GM21786 (cell line): ENCODE results near the gene DDX20.

ENCODE experiments used
- ATAC-seq: cut with Tn5 transposase; IDR thresholded peaks from one replicate; pipeline ENCODE4 v1.9.1; 2021; ENCODE audit not compliant: unreplicated experiment

Gene DDX20

GRCh38 chr1:111746614-111746999 lies 9.1 kb upstream of the DDX20 start:
- ATAC-seq, result no peak

GRCh38 chr1:111747282-111747734 lies 8.4 kb upstream of the DDX20 start:
- no peak for ATAC-seq

GRCh38 chr1:111747947-111748346 lies 7.8 kb upstream of the DDX20 start:
- no peak for ATAC-seq

- ATAC-seq, result no peak
Observed at GRCh38 chr1:111749628-111750027, 6.1 kb upstream of the DDX20 start.

GRCh38 chr1:111750856-111751255 lies 4.8 kb upstream of the DDX20 start:
- ATAC-seq, result no peak

- no peak for ATAC-seq
Observed at GRCh38 chr1:111751906-111752575, 3.7 kb upstream of the DDX20 start.

- no peak for ATAC-seq
Observed at GRCh38 chr1:111754984-111755330, 744 bp upstream of the DDX20 start.

- ATAC-seq, result peak; percentile 17
Observed at GRCh38 chr1:111756124-111756513, 418 bp downstream of the DDX20 start.

GRCh38 chr1:111758373-111758772 lies 2.7 kb downstream of the DDX20 start:
- no peak for ATAC-seq

- ATAC-seq, result no peak
Observed at GRCh38 chr1:111761717-111762116, 6.0 kb downstream of the DDX20 start.

GRCh38 chr1:111762332-111762731 lies 6.6 kb downstream of the DDX20 start:
- ATAC-seq, result no peak

GRCh38 chr1:111768023-111768422 lies 12.3 kb downstream of the DDX20 start:
- ATAC-seq, result no peak

- no peak for ATAC-seq
Observed at GRCh38 chr1:111768625-111769024, 12.9 kb downstream of the DDX20 start.

- ATAC-seq, result no peak
Observed at GRCh38 chr1:111769517-111770146, 13.9 kb downstream of the DDX20 start.

GRCh38 chr1:111770916-111771315 lies 15.2 kb downstream of the DDX20 start:
- ATAC-seq, result no peak

- ATAC-seq, result no peak
Observed at GRCh38 chr1:111775966-111776365, 20.3 kb downstream of the DDX20 start.

- ATAC-seq, result no peak
Observed at GRCh38 chr1:111776391-111776790, 20.7 kb downstream of the DDX20 start.

- no peak for ATAC-seq
Observed at GRCh38 chr1:111776861-111777260, 21.2 kb downstream of the DDX20 start.

GRCh38 chr1:111777301-111777700 lies 21.6 kb downstream of the DDX20 start:
- ATAC-seq, result no peak

- no peak for ATAC-seq
Observed at GRCh38 chr1:111778066-111778465, 22.4 kb downstream of the DDX20 start.

GRCh38 chr1:111778541-111779051 lies 22.9 kb downstream of the DDX20 start:
- no peak for ATAC-seq

GRCh38 chr1:111779546-111779945 lies 23.8 kb downstream of the DDX20 start:
- ATAC-seq, result no peak
